Peyer's patch (tissue), 4 donors: ENCODE data around the gene PRR18. TPM values are rescaled to one million over a fixed set of nuclear protein-coding genes. Genes with fewer than 3 reads are reported as not detected.
A peak's percentile ranks its signal among the peaks of the same experiment; 100 is the strongest.

Experiments used
- DNase-seq, 3 donors: peaks; one replicate each; pipeline ENCODE4 v3.0.0-alpha.2; 2017 to 2019
- H3K27ac ChIP-seq, 4 donors: fragments of 200-600 bp; sonication (generic); one replicate each; pipeline ENCODE4 v1.5.1; 2016 to 2019
- H3K27me3 ChIP-seq, 2 donors: fragments of 200-600 bp; sonication (generic); one replicate each; pipeline ENCODE4 v1.5.1; 2019
- H3K36me3 ChIP-seq, 3 donors: fragments of 200-600 bp; sonication (generic); one replicate each; pipeline ENCODE4 v1.5.1; 2016 to 2019
- H3K4me1 ChIP-seq, 4 donors: fragments of 200-600 bp; sonication (generic); one replicate each; pipeline ENCODE4 v1.5.1; 2016 to 2019
- H3K4me3 ChIP-seq, 4 donors: fragments of 200-600 bp; sonication (generic); 1 replicate in 3 of 4; 2 replicates in 1 of 4; pipeline ENCODE4 v1.5.1; 2016 to 2019; ENCODE audit warnings: mild to moderate bottlenecking in 1 of 4
- H3K9me3 ChIP-seq, 4 donors: fragments of 200-600 bp; sonication (generic); one replicate each; pipeline ENCODE4 v1.5.1; 2016 to 2019; ENCODE audit warnings: mild to moderate bottlenecking in 1 of 4
- POLR2A ChIP-seq, 2 donors: fragments of 450-650 bp; IDR thresholded peaks; one replicate each; pipeline ENCODE4 v1.5.1; 2017; ENCODE audit warnings: antibody characterized with exemption in 2 of 2, mild to moderate bottlenecking in 2 of 2, moderate library complexity in 2 of 2
- total RNA-seq, 4 donors: library from RNA; depleted of rRNA; stranded (reverse); fragments of >200 nt; gene quantifications; one replicate each; pipeline ENCODE4 v1.1.0, GENCODE V29; 2016
- TF ChIP-seq, protein P1 (sequence below), 6 experiments: fragments of 450-650 bp in 4 of 6; fragments of 200-600 bp in 2 of 6; sonication (generic) in 1 of 6; IDR thresholded peaks; one replicate each; pipeline ENCODE4 v1.5.1; 2017 to 2019; ENCODE audit warnings: antibody characterized with exemption in 6 of 6, mild to moderate bottlenecking in 3 of 6, moderate library complexity in 1 of 6

The PRR18 gene
- total RNA-seq, 4 donors from 2014 or later: not detected

DNA sequence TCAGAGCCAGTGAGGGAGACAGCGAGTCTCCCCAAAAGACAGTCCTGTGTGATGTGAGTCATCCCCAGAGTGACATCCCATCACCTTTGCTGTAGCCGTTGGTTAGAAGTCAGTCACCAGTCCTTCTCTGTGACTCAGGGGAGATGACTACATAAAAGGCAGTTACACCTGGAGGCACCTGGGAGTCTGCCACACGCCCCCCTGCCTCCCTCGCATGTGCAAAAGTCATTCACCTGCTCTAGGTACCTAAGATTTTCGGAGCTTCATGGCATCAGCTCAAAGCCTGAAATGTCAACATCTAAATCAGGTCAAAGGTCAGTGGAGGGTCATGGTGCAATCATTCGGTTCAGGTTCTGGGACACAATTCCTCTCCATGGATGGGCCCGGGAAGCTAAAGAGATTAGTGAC is 50.3 kb downstream of the PRR18 start:
- TF ChIP-seq, protein P1, sequence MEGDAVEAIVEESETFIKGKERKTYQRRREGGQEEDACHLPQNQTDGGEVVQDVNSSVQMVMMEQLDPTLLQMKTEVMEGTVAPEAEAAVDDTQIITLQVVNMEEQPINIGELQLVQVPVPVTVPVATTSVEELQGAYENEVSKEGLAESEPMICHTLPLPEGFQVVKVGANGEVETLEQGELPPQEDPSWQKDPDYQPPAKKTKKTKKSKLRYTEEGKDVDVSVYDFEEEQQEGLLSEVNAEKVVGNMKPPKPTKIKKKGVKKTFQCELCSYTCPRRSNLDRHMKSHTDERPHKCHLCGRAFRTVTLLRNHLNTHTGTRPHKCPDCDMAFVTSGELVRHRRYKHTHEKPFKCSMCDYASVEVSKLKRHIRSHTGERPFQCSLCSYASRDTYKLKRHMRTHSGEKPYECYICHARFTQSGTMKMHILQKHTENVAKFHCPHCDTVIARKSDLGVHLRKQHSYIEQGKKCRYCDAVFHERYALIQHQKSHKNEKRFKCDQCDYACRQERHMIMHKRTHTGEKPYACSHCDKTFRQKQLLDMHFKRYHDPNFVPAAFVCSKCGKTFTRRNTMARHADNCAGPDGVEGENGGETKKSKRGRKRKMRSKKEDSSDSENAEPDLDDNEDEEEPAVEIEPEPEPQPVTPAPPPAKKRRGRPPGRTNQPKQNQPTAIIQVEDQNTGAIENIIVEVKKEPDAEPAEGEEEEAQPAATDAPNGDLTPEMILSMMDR (IDR thresholded peaks at IDR 0.05): no peak
- TF ChIP-seq POLR2A (IDR thresholded peaks at IDR 0.05): no peak
- Histone ChIP-seq H3K27ac (peak overlapping the region in 2 of 4 donors; percentile 76 to 79), H3K4me1 (peaks cover 0 to 11% (median 8%) of the 10 kb centered on the region in 4 donors), H3K4me3 (no peak overlapping the region), H3K27me3 (no peaks in the 10 kb centered on the region), H3K9me3 (no peaks in the 10 kb centered on the region), H3K36me3 (no peaks in the 10 kb centered on the region)
- no peak for DNase-seq

Other genes with a start within 250 kb of the PRR18 start
- not detected for gene TBXT, start 140.5 kb downstream of the PRR18 start, total RNA-seq
- gene SFT2D1, start 34.2 kb upstream of the PRR18 start, total RNA-seq: 10 to 100 TPM; 26.4 to 31.9 (median 28.2) TPM
- 10 to 100 TPM; 45.6 to 75.3 (median 59.8) TPM for gene MPC1, start 74.5 kb upstream of the PRR18 start, total RNA-seq